LNCAP (cell line): ENCODE data around the gene PAXIP1.

Source experiments
- CTCF ChIP-seq: fragments of 450-650 bp; IDR thresholded peaks from 2 replicates; pipeline ENCODE4 v1.5.1; 2017; ENCODE audit warnings: mild to moderate bottlenecking

Gene PAXIP1

GRCh38 chr7:154912871-154913637 is 89.9 kb downstream of the PAXIP1 start:
- TF ChIP-seq CTCF: no peak

- TF ChIP-seq CTCF: no peak
These were observed 91.0 kb downstream of the PAXIP1 start for GRCh38 chr7:154911862-154912455.

DNA sequence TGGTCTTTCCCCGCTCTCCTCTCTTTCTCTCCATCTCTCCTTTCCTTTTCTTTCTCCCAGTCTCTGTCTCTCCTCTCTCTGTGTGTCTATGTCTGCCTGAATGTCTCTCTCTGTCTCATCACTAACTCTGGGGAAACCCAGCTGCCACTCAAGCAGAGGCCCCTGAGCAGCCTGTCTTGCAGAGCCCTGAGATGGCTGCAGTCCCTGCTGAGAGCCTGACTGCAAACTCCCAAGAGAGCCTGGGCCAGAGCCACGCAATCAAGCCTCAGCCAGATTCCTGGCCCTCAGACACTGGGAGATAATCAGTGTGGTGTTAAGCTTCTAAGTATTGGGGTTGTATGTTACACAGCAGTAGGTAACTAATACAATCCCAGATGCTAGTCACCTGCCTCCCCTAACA is 91.5 kb downstream of the PAXIP1 start:
- TF ChIP-seq CTCF: no peak

DNA sequence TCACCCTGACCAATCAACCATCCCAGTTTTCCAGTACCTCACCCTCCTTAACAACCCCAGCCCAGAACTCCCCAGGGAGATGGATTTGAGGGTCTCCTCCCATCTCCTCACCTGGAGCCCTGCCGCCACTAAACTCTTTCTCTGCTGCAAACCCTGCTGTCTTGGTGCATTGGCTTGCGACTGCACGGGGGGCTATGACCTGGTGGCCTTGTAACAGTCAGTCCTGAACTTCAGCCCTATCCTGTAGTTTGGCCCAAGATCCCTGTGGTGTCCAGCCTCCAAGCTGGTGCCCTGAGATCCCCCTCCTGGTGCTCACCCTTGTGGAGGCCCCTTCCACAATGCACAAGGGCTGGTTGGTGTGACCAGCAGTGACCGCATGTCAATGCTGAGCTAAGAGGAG is 91.9 kb downstream of the PAXIP1 start:
- no peak for TF ChIP-seq CTCF

DNA sequence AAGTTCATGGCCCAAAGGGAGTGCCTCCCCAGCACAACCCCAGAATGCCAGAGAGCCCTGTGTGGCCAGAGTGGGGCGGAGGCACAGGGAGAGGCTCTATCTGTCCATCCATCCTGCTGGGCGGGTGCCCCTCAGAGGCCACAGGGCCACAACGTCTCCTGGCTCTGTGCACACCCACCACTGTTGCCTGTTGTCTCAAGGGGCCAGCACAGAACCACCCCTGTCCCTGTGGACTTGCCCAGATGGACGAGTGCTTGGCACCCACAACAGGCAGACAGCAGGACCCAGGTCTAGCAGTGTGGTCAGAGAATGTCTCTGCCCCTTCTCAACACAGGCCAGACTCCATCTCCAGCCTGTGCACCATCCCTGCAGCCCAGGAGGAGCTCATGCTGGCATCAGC is 92.8 kb downstream of the PAXIP1 start:
- TF ChIP-seq CTCF: no peak

DNA sequence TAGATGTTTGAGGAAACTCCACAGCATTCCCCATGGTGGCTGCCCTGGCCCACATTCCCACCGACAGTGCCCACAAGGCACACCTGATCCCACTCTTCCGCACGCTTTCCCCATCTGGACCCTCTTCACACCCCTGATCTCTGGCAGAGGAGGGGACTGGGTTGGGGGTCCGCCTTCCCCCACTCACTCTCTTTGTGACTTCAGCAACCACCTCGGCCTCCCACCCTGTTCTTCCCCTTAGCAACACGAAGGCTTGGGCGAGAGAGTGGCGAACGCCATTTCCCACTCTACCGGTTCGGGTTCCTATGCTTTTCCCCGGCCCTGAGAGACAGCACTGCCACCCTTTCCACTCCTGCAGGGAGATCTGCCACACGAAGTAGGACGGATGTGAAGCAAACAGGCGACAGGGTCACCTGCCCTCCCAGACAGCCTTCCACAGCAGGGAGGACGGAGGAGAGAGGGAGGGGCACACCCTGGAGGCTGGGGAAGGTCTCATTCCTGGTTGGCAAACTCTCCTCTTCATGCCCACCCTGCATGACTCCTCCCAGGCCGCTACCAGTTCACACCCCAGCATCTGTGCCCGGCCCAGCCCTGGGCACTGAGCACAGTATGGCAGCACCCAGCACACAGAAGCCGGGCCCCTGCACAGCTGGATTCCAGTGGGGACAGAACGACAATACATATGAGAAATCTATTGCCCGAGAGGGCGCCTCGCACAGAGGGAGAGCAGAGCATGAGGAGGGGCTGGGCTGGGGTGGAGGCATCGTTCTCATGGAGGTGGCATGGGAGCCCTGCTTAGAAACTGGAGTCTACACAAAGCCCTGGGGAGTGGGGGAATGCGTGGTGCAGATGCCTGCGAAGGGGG is 93.5 kb downstream of the PAXIP1 start:
- no peak for TF ChIP-seq CTCF

GRCh38 chr7:154907651-154908620 is 95.0 kb downstream of the PAXIP1 start:
- no peak for TF ChIP-seq CTCF
